Inflammatory macrophage treated with lipopolysaccharide for 4 hours (primary cell): ENCODE results near the gene INPP1.
A peak's percentile ranks its signal among the peaks of the same experiment; 100 is the strongest.

Experiments
- DNase-seq: peaks from one replicate; pipeline ENCODE4 v3.0.0-alpha.2; 2020

The INPP1 gene

DNA sequence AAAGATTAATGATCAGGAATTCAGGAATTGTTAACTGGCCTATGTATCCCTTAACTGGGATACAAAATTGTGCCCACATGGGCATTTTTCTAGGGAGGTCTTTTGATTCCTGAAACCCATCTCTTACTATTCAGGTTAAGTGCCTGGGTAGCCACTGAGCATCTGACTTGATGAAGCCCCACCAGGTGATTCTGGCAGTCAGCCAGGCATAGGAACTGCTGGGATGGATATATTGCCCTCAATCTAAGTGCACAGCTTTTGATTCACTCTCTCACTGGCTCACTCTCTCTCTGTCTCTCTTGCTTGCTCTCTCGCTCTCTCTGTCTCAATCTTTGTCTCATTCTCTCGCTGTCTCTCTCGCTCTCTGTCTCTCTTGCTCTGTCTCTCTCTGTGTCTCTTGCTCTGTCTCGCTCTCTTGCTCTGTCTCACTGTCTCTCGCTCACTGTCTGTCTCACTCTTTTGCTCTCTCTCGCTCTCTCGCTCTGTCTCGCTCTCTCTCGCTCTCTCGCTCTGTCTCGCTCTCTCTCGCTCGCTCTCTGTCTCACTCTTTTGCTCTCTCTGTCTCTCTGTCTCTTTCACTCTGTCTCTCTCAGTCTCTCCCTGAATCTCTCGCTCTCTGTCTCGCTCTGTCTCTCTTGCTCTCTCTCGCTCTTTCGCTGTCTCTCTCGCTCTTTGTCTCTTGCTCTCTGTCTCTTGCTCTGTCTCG is 22.3 kb downstream of the INPP1 start:
- no peak for DNase-seq

DNA sequence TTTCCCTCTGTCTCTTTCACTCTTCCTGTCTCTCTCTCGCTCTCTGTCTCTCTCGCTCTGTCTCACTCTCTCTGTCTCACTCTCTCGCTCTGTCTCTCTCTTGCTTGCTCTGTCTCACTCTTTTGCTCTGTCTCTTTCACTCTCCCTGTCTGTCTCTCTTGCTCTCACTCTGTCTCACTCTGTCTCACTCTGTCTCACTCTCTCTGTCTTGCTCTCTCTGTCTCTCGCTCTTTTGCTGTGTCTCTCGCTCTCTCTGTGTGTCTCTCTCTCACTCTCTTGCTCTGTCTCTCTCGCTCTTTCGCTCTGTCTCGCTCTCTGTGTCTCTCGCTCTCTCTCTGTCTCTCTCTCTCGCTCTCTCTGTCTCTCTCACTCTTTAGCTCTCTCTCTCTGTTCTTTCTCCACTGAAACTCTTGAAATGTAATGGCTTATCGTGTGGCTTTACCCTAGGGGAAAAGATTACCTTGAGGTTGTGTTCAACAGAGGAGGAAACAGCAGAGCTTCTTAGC is 22.9 kb downstream of the INPP1 start:
- DNase-seq = no peak

DNA sequence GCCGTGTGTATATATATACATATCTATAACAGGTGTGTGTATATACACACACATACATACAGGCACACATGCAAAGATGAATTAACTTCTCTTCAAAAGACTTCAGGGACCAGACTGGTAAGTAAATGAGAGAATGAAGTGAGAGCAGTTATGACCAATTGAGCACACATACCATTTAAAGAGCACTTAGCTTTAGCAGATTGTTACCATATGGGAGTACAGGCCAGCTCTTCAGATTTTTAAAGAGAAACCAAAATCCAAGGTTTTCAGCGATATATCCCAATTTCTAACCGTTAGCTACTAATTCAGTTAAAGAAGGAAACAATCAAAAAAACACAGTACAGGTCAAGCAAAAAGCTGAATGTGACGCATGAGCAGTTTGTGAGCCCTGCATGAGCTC is 23.7 kb downstream of the INPP1 start:
- DNase-seq = no peak

DNA sequence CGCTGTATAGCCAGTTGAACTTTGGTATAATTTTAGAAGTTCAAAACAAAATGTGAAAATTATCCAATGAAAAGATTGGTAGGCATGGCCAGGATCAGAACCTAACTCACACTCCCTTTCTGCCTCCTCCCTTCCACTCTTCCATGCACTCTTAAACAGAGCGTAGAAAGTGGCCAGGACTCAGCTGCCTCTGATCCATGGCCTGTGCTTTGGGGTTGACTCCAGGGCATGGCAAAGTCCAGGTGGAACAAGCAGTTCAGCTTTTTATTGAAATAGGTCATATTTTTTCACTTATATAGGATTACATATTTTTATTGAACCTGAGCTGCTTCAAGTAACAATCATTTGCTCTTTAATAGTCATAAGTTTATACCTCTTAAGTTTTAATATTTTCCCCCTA is 26.2 kb downstream of the INPP1 start:
- DNase-seq = no peak

DNA sequence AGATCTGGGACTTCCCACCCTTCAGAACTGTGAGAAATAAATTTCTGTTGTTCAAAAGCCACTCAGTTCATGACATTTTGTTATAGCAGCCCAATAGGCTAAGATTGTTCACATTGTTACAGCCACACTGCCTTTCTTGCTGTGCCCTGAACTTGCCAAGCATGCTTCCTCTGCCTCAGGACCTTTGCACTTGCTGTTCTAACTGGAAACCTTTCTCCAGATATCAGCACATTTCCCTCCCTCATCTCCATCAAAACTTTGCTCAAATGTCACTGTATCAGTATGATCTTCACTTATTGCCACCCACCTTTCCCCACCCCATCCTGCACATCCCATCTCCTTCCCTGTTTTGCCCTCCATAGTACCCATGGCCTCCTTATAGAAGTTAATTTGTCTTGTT is 32.7 kb downstream of the INPP1 start:
- DNase-seq = no peak

DNA sequence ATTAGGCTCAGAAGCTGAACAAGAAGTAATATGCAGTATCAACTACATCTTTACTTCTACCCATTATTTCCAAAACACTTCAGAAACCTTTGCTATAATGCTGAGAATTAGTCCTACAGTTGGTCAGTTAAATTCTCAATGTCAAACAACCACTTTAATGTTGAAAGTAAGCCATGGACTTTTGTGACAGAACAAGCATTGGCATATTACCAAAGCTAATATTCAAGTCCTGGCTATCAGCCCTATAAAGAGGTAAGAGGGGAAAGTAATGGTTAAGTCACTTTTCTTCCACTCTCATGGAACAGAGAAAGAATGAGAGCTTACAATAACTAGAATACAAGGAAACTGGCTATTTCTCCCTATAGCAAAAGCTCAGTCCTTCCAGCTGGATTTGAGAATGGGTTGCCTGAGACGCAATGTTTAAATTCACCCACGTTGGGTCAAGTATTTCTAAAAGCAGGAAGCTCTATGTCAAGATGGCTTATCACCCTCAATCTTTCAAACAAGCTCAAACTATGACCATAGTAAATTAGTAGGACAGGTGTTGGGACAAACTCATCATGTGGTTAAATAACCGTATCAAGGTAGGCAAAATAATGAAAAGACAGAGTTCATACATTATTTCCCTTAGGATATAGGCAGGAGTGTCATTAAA is 33.3 kb downstream of the INPP1 start:
- no peak for DNase-seq

DNA sequence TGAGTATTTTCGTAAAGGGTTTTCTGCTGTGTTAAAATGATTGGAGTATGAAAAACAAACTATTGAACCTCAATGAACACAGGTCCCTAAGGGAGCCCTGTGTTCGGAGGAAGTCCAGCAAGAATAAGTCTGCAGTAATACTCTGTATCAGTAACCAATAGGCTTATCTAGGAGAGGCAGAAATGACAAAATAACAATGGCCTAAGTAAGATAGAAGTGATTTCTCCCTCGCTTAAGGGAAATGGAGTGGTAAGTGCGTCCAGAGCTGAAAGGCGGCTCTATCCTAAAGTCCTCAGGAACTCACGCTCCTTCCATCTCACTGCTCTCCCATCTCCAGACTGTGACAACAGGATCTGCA is 35.5 kb downstream of the INPP1 start:
- DNase-seq = no peak

DNA sequence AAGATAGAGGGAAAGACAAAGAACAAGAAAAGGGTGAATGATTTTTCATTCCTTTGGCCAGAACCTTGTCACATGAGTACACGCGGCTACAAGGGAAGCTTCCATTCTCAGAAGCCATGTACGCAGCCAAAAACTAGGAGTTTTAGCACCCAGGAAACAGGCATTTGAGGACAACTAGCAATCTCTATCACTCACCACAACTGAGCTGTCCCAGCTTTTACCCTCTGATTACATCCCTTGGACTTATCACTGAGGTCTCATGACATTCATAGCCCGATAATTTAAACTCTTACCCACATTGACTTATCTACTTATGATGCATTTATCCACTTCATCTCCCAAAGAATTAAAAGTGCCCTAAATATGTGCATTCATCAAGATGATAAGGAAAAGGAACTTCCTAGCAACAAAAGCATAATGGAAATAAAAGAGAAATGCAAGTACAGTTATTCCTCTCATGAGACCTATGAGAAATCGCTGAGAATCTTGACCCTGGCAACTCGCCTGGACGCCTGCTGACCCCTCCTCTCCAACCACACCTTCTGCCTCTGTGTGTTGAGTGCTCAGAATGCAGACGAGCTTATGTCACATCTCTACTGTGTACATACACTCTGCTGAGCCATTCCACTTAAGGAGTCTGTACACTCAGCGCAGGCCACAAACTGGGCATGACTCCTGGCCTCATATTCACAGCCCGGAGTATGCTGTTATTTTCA is 36.0 kb downstream of the INPP1 start:
- no peak for DNase-seq

DNA sequence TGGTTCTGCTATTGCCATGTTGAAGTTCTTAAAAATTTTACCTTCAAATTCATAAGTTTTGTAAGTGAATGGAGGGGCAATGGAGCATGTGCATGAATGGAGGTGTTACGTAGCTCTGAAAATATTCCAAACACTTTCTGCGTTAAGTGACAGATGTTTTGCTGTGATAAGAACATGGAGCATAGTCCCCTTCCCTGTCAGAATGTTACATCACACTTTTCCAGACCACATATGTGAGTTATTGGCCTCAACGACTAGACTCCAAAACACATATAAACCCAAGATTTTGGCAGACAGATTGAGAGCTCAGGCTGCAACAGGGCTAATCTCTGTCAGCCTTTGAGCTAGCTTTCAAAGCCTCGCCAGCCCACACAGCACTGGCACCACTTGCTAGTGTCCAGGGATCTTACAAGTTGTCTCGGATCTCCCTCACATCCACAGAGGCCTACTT is 37.6 kb downstream of the INPP1 start:
- DNase-seq = no peak

DNA sequence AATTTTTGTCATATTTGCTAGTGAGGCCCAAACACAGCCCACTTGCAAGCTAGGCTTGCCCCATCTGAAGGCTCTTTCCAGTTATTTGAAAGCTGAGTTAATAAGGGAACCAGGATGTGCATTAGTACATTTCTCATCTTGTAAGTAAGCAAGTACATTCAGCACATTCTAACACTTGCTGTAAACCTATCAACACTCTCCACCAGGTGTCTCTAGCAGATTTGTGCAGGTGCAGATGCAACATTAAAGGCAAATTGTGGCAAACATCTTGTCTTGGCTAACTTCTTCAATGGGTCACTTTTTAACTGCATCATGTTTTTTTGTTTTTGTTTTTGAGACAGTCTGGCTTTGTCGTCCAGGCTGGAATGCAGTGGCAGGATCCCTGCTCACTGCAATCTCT is 39.5 kb downstream of the INPP1 start:
- DNase-seq = peak; percentile 40

DNA sequence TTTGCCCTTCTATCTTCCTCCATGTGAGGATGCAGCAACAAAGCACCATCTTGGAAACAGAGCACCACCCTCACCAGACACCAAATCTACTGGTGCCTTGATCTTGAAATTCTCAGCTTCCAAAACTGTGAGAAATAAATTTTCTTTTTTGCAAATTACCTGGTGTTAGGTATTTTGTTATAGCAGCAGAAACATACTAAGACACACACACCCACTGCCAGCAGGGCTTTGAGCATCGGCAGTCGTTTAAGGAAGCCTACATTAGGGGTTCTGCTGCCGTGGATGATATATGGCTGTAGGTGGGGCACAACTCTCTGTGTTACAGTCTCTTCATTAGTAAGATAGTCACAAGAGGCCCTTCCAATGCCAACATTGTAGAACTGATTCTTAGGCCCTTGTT is 44.0 kb downstream of the INPP1 start:
- DNase-seq = no peak

DNA sequence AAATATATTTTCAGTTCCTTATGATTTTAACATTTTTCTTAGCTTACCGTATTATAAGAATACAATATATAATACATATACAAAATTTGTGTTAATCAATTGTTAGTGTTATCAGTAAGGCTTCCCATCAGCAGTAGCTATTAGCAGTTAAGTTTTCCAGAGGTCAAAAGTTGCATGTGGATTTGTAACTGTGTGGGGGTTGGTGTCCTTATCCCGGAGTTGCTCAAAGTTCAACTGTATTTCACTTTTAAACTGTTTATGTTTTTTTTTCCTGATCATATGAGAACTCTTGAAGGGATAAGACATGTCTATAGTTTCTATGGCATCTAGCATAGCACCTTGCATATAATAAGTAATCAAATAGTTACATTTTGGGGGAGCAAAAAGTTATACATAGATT is 52.9 kb downstream of the INPP1 start:
- no peak for DNase-seq

DNA sequence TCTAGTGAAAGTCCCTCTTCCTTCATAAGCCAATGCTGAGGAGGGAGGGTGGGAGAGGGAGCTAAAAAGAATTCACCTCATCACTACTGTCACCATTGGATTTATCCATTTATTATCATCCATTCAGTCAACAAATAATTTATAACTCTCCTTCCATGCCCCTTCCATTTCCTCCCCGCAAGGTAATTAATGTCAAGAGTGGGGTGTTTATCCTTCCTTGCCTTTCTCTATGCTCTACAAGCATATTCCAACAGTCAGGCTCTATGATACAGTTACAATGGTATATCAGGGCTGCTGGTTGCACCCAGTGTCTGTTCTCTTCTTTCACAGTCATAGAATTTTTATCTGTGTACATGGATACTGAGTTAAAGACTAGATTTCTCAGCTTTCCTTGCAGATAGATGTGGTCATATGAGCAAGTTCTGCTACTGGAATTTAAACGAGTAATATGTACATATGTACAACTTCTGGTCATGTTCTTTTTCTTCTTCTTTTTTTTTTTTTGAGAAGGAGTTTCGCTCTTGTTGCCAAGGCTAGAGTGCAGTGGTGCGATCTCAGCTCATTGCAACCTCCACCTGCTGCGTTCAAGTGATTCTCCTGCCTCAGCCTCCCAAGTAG is 59.7 kb downstream of the INPP1 start:
- DNase-seq = no peak

DNA sequence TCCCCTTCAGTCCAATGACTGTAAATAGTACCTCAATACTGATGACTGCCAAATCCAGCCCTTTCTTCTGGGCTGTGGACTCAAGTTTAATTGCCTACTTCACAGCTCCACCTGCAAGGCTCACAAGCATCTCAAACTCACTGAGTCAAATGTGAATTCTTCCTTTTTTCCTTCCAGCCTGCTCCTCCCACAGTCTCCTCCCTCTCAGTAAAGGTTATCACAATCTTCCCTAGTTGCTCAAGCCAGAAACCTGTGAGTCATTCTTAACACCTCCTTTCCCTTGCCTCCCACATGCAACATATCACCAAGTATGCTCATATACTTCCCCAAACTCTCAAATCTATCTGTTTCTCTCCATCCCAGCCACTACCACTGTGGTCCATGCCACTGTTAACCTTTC is 61.1 kb downstream of the INPP1 start:
- DNase-seq = peak; percentile 72

DNA sequence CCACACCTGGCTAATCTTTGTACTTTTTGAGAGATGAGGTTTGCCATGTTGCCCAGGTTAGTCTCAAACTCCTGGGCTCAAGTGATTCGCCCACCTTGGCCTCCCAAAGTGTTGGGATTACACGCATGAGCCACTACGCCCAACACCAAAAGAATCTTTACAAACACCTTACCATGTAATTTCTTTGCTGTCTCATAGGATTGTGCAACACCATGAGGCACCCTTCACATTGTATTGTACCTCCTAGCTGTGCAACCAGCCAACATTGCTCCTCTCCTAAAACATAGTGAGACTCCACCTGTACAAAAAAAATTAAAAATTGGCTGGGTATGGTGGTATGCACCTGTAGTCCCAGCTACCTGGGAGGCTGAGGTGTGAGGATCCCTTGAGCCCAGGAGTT is 61.7 kb downstream of the INPP1 start:
- no peak for DNase-seq

DNA sequence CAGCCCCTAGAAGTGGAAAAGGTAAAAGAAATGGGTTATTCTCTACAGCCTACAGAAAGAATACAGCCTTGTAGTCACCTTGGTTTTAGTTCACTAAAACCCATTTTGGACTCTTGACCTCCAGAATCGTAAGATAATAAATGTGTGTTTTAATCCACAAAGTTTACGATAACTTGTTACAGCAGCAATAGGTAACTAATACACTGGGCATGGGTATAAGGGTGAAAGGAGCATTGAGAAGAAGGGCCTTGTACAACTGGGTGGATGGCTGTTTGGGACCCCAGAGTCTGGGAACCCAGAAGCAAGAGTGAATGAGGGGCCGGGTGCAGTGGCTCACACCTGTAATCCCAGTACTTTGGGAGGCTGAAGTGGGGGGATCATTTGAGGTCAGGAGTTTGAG is 62.6 kb downstream of the INPP1 start:
- DNase-seq = no peak

DNA sequence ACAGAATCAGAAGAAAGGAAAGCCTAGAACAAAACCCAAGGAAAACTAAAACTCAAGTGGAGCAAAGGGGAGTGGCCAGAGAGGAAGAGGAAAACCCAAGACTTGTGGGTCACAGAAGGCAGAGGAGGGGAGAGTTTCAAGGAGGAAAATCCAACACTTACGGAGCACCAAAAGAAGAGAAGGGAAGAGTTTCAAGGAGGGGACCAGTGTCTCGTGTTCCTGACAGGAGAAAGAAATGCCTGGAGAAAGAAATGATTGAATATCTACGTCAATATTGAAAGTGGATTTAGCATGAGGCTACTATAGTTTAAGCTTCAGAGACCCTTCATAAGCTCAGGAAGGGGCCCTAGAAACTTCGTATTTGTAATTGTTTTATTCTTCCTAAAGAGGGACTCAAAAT is 63.4 kb downstream of the INPP1 start:
- no peak for DNase-seq

DNA sequence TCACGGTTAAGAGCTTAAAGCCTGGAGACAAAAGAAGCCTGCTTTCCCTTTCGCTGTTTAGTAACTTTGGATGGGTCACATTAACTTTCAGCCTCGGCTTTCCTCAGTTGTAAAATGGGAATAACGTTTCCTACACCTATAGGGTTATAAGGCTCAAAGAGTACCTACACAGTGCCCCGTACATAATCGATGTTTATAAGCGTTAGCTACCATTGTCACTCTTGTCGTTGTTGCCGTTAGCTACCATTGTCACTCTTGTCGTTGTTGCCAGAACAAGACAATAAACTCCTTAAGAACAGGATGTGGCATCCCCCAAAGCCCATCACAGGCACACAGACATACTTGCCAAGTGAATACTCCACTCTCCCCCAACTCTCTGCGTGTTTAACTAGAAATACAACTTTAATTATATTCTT is 63.9 kb downstream of the INPP1 start:
- no peak for DNase-seq

DNA sequence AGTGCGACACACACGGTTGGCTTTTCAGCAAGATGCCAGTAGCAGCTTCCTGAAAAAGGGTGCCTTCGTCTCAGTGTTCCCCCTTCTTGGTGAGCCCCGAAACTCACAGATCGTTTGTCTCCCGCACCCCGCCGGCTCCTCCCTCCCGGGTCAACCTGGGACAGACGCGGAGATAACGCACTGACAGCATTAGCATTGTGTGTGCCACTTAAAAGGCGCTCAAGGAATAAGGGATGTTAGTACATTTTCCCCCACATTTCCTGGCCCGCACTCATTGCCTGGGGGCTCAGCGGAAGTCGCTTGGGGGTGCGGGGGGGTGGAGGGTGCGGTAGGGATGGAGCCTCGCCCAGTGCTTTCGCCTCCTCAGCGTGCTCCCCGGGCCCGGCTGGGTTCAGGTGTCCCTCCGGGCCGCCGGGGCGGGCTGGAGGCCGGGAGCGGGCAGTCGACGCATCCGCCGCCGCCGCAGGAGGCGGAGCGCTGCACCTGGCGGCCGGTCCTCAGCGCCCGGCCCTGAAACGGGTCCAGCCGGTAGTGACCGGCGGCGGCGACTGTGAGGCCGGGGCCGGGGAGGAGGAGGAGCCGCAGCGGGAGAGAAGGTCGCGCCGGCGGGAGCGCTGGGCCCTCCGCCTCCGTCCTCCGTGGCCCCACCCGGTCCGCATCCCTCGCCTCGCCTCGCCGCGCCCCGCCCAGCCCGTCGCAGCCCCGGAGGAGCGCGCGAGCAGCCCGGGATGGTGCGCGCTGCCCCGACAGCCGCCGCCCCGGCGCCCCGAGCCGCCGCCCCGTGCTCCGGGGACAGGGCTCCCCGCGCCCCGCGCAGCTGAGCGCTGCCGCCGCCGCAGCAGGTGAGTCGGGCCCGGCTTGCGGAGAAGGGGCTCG is 64.5 kb downstream of the INPP1 start, which contains the start of gene MFSD6:
Gene MFSD6, plus strand, starts transcription at position 694 of the 876 bp plus-strand sequence. CDS start 27,675 bp downstream, outside the sequence.
- peak; percentile 39 for DNase-seq

DNA sequence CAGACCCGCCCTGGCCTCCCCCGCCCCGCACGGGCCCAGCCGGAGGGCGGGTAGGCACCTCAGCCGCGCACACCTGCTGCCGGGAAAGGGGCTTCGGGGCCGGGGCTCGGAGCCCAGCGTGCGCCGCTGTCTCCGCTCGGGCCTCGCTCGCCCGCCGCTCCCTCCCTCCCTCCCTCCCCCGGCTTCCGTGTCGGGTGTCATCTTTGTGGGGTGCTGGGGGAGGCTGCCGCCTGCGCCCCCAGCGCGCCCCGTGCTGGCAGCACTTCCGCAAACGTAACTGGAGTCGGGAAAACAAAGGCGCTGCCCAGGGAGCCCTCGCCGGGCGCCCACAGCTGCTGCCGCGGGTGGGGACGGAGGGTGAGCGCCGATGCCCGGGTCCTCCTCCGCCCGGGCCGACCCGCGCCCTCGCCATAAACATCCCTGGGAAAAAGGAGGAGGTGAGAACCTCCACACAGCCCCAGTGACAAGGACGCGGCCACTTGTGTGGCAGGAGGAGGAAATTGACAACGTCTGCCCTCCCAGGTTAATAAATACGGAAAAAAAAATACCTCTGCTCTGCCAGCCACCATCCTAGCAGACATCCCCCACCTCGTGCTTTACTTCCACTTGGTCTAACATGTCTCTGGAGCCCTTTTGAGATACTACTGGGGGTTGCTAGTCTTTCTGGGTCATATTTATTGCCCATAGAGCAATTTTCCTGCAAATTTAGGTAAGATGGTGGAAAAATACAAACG is 65.3 kb downstream of the INPP1 start:
- DNase-seq = peak; percentile 53

DNA sequence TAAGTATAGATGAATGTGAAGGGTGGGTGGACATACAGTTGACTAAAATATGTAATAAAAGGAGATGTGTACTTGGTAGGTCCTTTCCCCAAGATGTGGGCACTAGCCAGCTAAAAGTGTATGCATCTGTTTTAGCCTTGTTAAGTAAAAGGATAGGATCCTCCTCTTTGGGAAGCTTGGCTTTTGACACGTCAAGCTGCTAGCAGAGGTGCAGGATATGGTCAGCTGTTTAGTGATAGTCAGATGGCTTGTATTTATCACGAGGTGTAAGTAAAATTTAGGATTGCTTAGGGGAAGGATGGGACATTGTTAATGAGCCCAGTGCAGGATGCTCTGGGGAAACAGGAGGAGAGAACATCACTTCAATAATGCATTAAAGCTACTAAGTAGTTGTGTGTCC is 66.2 kb downstream of the INPP1 start:
- DNase-seq = no peak

DNA sequence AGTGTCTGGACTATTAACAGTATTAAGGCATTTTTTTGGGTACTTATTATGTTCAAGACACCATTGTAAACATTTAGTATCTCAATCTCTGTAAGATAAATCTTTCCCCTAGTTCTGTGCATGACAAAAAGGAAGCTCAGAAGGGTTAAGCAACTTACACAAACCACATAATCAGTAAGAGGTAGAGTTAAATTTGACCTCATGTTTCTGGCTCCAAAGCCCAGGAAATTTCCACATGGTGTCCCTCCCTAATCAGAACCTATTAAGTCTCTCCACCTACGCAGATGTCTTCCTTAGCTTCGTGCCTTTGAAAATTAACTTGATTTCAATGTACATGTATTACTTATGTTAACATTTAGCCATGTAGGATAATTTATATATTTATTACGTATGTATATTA is 66.8 kb downstream of the INPP1 start:
- peak; percentile 59 for DNase-seq
